HUES48 (cell line): ENCODE results near the gene MRGPRF.
A peak's percentile ranks its signal among the peaks of the same experiment; 100 is the strongest.

Experiments used
- H3K27ac ChIP-seq: one replicate; pipeline ENCODE4 v1.7.0; 2013; ENCODE audit warnings: low read depth, low read length, inconsistent platforms
- H3K27me3 ChIP-seq: 2 replicates; pipeline ENCODE4 v1.6.1; 2013; ENCODE audit warnings: mild to moderate bottlenecking, low read length; ENCODE audit not compliant: control insufficient read depth, insufficient read depth
- H3K36me3 ChIP-seq: 2 replicates; pipeline ENCODE4 v1.6.1; 2013; ENCODE audit warnings: low read length; ENCODE audit not compliant: control insufficient read depth, insufficient read depth
- H3K4me1 ChIP-seq: 2 replicates; pipeline ENCODE4 v1.6.1; 2013; ENCODE audit warnings: mild to moderate bottlenecking, low read length; ENCODE audit not compliant: control insufficient read depth, insufficient read depth
- H3K4me3 ChIP-seq: 2 replicates; pipeline ENCODE4 v1.5.1; 2013; ENCODE audit warnings: mild to moderate bottlenecking, low read depth, low read length
- H3K9ac ChIP-seq: 2 replicates; pipeline ENCODE4 v1.6.1; 2013; ENCODE audit warnings: mild to moderate bottlenecking, low read depth, low read length, moderate library complexity
- H3K9me3 ChIP-seq: 2 replicates; pipeline ENCODE4 v1.6.1; 2013; ENCODE audit warnings: low read length; ENCODE audit not compliant: control insufficient read depth, insufficient read depth

MRGPRF gene

GRCh38 chr11:69014898-69015549, 2.0 kb upstream of the MRGPRF start:
- Histone ChIP-seq H3K27ac (peak overlapping the region; percentile 66), H3K9ac (no peak overlapping the region), H3K4me1 (peaks cover 40% of the 10 kb centered on the region), H3K36me3 (no peaks in the 10 kb centered on the region), H3K4me3 (no peak overlapping the region), H3K9me3 (no peaks in the 10 kb centered on the region), H3K27me3 (peaks cover 10% of the 10 kb centered on the region; the same call in 1 of the 2 replicates)

- H3K27ac ChIP-seq: peak overlapping the region; percentile 66
- peaks cover 10% of the 10 kb centered on the region; the same call in 1 of the 2 replicates for H3K27me3 ChIP-seq
- H3K9ac ChIP-seq: no peak overlapping the region
- peak overlapping the region; percentile 62 for H3K4me3 ChIP-seq
- H3K9me3 ChIP-seq: no peaks in the 10 kb centered on the region
- peaks cover 40% of the 10 kb centered on the region for H3K4me1 ChIP-seq
- no peaks in the 10 kb centered on the region for H3K36me3 ChIP-seq
Measured at GRCh38 chr11:69014084-69014851, 1.2 kb upstream of the MRGPRF start.

GRCh38 chr11:69012092-69013008, 696 bp downstream of the MRGPRF start:
- Histone ChIP-seq H3K4me3 (peak overlapping the region; percentile 62), H3K4me1 (peaks cover 53% of the 10 kb centered on the region), H3K9ac (no peak overlapping the region), H3K9me3 (no peaks in the 10 kb centered on the region), H3K27me3 (peaks cover 10% of the 10 kb centered on the region; the same call in 1 of the 2 replicates), H3K27ac (peak overlapping the region; percentile 66), H3K36me3 (no peaks in the 10 kb centered on the region)

- Histone ChIP-seq H3K4me1 (peaks cover 53% of the 10 kb centered on the region), H3K27me3 (peaks cover 10% of the 10 kb centered on the region; the same call in 1 of the 2 replicates), H3K36me3 (no peaks in the 10 kb centered on the region), H3K9ac (no peak overlapping the region), H3K4me3 (peak overlapping the region; percentile 62; the same call in 1 of the 2 replicates), H3K9me3 (no peaks in the 10 kb centered on the region), H3K27ac (no peak overlapping the region)
Measured at GRCh38 chr11:69011624-69012091, 1.4 kb downstream of the MRGPRF start.

GRCh38 chr11:69010964-69011623, 2.0 kb downstream of the MRGPRF start:
- Histone ChIP-seq H3K4me3 (peak overlapping the region; percentile 49), H3K9me3 (no peaks in the 10 kb centered on the region), H3K27ac (no peak overlapping the region), H3K9ac (0 out of 2 replicates have a peak overlapping the region, but pooled peaks have one; percentile 32), H3K36me3 (no peaks in the 10 kb centered on the region), H3K27me3 (peaks cover 10% of the 10 kb centered on the region; the same call in 1 of the 2 replicates), H3K4me1 (peaks cover 53% of the 10 kb centered on the region)

- H3K4me1 ChIP-seq: peaks cover 53% of the 10 kb centered on the region
- no peak overlapping the region for H3K27ac ChIP-seq
- H3K9me3 ChIP-seq: no peaks in the 10 kb centered on the region
- 0 out of 2 replicates have a peak overlapping the region, but pooled peaks have one; percentile 32 for H3K9ac ChIP-seq
- H3K4me3 ChIP-seq: peak overlapping the region; percentile 49
- peaks cover 10% of the 10 kb centered on the region; the same call in 1 of the 2 replicates for H3K27me3 ChIP-seq
- H3K36me3 ChIP-seq: no peaks in the 10 kb centered on the region
Measured at GRCh38 chr11:69010361-69010891, 2.6 kb downstream of the MRGPRF start.

GRCh38 chr11:69009441-69010211, 3.4 kb downstream of the MRGPRF start:
- H3K36me3 ChIP-seq: no peaks in the 10 kb centered on the region
- H3K4me3 ChIP-seq: no peak overlapping the region
- no peak overlapping the region for H3K27ac ChIP-seq
- H3K9ac ChIP-seq: no peak overlapping the region
- H3K9me3 ChIP-seq: no peaks in the 10 kb centered on the region
- peaks cover 10% of the 10 kb centered on the region; the same call in 1 of the 2 replicates for H3K27me3 ChIP-seq
- peaks cover 47% of the 10 kb centered on the region for H3K4me1 ChIP-seq

- Histone ChIP-seq H3K9me3 (no peaks in the 10 kb centered on the region), H3K9ac (no peak overlapping the region), H3K36me3 (no peaks in the 10 kb centered on the region), H3K27me3 (peaks cover 10% of the 10 kb centered on the region; the same call in 1 of the 2 replicates), H3K4me3 (no peak overlapping the region), H3K4me1 (peaks cover 39% of the 10 kb centered on the region), H3K27ac (peak overlapping the region; percentile 30)
Measured at GRCh38 chr11:69008737-69009440, 4.2 kb downstream of the MRGPRF start.

GRCh38 chr11:69007975-69008381, 5.1 kb downstream of the MRGPRF start:
- Histone ChIP-seq H3K9ac (no peak overlapping the region), H3K36me3 (no peaks in the 10 kb centered on the region), H3K27me3 (peaks cover 10% of the 10 kb centered on the region; the same call in 1 of the 2 replicates), H3K4me1 (peaks cover 39% of the 10 kb centered on the region), H3K27ac (peak overlapping the region; percentile 30), H3K9me3 (no peaks in the 10 kb centered on the region), H3K4me3 (no peak overlapping the region)
